B cell (primary cell): ENCODE measurements around the gene RSBN1L. TPM values are rescaled to one million over a fixed set of nuclear protein-coding genes. Genes with fewer than 3 reads are reported as not detected.
A peak's percentile ranks its signal among the peaks of the same experiment; 100 is the strongest.

Experiments
- ATAC-seq: fragments of 200-7000 bp; cut with Tn5 transposase; one replicate; pipeline ENCODE4 v1.10.0; 2021; ENCODE audit warnings: low read depth, mild to moderate bottlenecking, moderate number of reproducible peaks, moderate library complexity
- CTCF ChIA-PET: fragments of 350-600 bp; sonication (Branson Sonifier 250); formaldehyde crosslinking; loops from one replicate; lab custom pipeline; 2021; ENCODE audit warnings: antibody characterized with exemption, inconsistent platforms; lab: Charles Lee
- POLR2A ChIA-PET: fragments of 350-600 bp; sonication (Branson Sonifier 250); formaldehyde crosslinking; loops from one replicate; lab custom pipeline; 2021; ENCODE audit warnings: antibody characterized with exemption; lab: Charles Lee
- DNase-seq: peaks from one replicate; pipeline ENCODE4 v3.0.0; 2013
- H2AFZ ChIP-seq: 2 replicates; pipeline ENCODE4 v1.6.1; 2012; ENCODE audit warnings: mild to moderate bottlenecking, low read depth, low read length; ENCODE audit not compliant: insufficient read depth, poor library complexity, severe bottlenecking
- H3K27ac ChIP-seq, 2 donors: 1 replicate in 1 of 2; 2 replicates in 1 of 2; pipeline ENCODE4 v1.5.1; 2012 to 2013; ENCODE audit warnings: low read length in 2 of 2, mild to moderate bottlenecking in 2 of 2, moderate library complexity in 1 of 2
- H3K27me3 ChIP-seq, 4 experiments: fragments of 200-600 bp in 1 of 4; sonication (generic) in 1 of 4; replicated peaks in 1 of 4; 1 replicate in 2 of 4; 2 replicates in 2 of 4; pipeline versions ENCODE4 v1.6.1 to v1.7.0; 2013 to 2016; ENCODE audit warnings: low read length in 3 of 4, mild to moderate bottlenecking in 2 of 4, mixed read lengths in 1 of 4, moderate library complexity in 1 of 4; ENCODE audit not compliant: insufficient read depth in 4 of 4, control insufficient read depth in 3 of 4; ENCODE audit errors: control extremely low read depth in 1 of 4
- H3K36me3 ChIP-seq, 2 experiments: replicated peaks in 1 of 2; 1 replicate in 1 of 2; 2 replicates in 1 of 2; pipeline versions ENCODE4 v1.6.1 to v1.7.1; 2013; ENCODE audit warnings: low read length in 1 of 2; ENCODE audit not compliant: insufficient read depth in 2 of 2, control insufficient read depth in 1 of 2; ENCODE audit errors: control extremely low read depth in 1 of 2, extremely low read depth in 1 of 2
- H3K4me1 ChIP-seq, 2 donors: fragments of 200-600 bp in 1 of 2; sonication (generic) in 1 of 2; 1 replicate in 1 of 2; 2 replicates in 1 of 2; pipeline versions ENCODE4 v1.5.1 to v1.6.1; 2013 to 2017; ENCODE audit warnings: low read length in 2 of 2; ENCODE audit not compliant: control insufficient read depth in 2 of 2, insufficient read depth in 2 of 2
- H3K4me2 ChIP-seq: replicated peaks from 2 replicates; pipeline ENCODE3; 2012; ENCODE audit warnings: mild to moderate bottlenecking, low read depth, low read length; ENCODE audit not compliant: poor library complexity, severe bottlenecking
- H3K4me3 ChIP-seq, 5 experiments: fragments of 200-600 bp in 1 of 5; sonication (generic) in 1 of 5; 1 replicate in 3 of 5; 2 replicates in 2 of 5; pipeline versions ENCODE4 v1.5.1 to v1.7.0; 2011 to 2016; ENCODE audit warnings: low read length in 4 of 5, mild to moderate bottlenecking in 4 of 5, low read depth in 2 of 5, control low read depth in 1 of 5, moderate library complexity in 1 of 5; ENCODE audit not compliant: insufficient read depth in 1 of 5; ENCODE audit errors: control extremely low read depth in 1 of 5, extremely low read depth in 1 of 5
- H3K79me2 ChIP-seq: fragments of 200-600 bp; sonication (generic); one replicate; pipeline ENCODE4 v1.6.0; 2016; ENCODE audit warnings: low read length; ENCODE audit not compliant: control insufficient read depth, insufficient read depth
- H3K9ac ChIP-seq: fragments of 200-600 bp; sonication (generic); 2 replicates; pipeline ENCODE4 v1.6.1; 2017; ENCODE audit warnings: mild to moderate bottlenecking, low read length, moderate library complexity
- H3K9me3 ChIP-seq, 3 donors: one replicate each; pipeline versions ENCODE4 v1.6.1 to v1.7.1; 2013; ENCODE audit warnings: low read length in 2 of 3; ENCODE audit not compliant: control insufficient read depth in 2 of 3, insufficient read depth in 1 of 3; ENCODE audit errors: control extremely low read depth in 1 of 3
- H4K20me1 ChIP-seq: 2 replicates; pipeline ENCODE4 v1.6.0; 2012; ENCODE audit warnings: mild to moderate bottlenecking, low read length; ENCODE audit not compliant: insufficient read depth, control insufficient read depth, poor library complexity, severe bottlenecking
- H3K27ac Mint-ChIP-seq: one replicate; pipeline ENCODE4 v1.8.0; 2021; ENCODE audit warnings: mixed read lengths
- H3K27me3 Mint-ChIP-seq: one replicate; pipeline ENCODE4 v1.8.0; 2021; ENCODE audit warnings: mixed read lengths
- H3K4me1 Mint-ChIP-seq: one replicate; pipeline ENCODE4 v1.8.0; 2021; ENCODE audit warnings: mixed read lengths
- H3K4me3 Mint-ChIP-seq: one replicate; pipeline ENCODE4 v1.8.0; 2021; ENCODE audit warnings: mixed read lengths
- H3K9me3 Mint-ChIP-seq: one replicate; pipeline ENCODE4 v1.8.0; 2022; ENCODE audit warnings: mixed read lengths; ENCODE audit not compliant: insufficient read depth
- CTCF ChIP-seq: fragments of 200-600 bp; IDR thresholded peaks from one replicate; pipeline ENCODE4 v1.8.0; 2022; ENCODE audit warnings: antibody characterized with exemption, mild to moderate bottlenecking
- EZH2 ChIP-seq: IDR thresholded peaks from 2 replicates; pipeline ENCODE4 v1.6.1; 2012; ENCODE audit warnings: borderline replicate concordance, low read depth, mild to moderate bottlenecking, moderate library complexity, low read length; ENCODE audit not compliant: insufficient read depth, poor library complexity, severe bottlenecking
- WGBS: methylation state at CpG from one replicate; pipeline ENCODE4 v1.1.5; 2013; ENCODE audit warnings: missing lambda C conversion rate; ENCODE audit not compliant: insufficient coverage; 5-methylcytosine and 5-hydroxymethylcytosine counted together
- intact Hi-C: fragments of 100-400 bp; cut with micrococcal nuclease; formaldehyde crosslinking; loops from one replicate; pipeline ENCODE4 v1.10.0; 2022
- polyA plus RNA-seq: library from polyadenylated mRNA; depleted of rRNA; stranded (reverse); fragments of >200 nt; gene quantifications from 2 replicates; pipeline ENCODE4 v1.2.3, GENCODE V29; 2012
- total RNA-seq, 2 donors: library from RNA; stranded (reverse); fragments of 120-200 nt in 1 of 2; gene quantifications; 1 replicate in 1 of 2; 2 replicates in 1 of 2; pipeline versions ENCODE4 v1.2.3 to v1.2.4, GENCODE V29; 2013 to 2022

The RSBN1L gene
- total and polyA plus RNA-seq, 2 donors (not counting 1 experiment from before 2014, with no cell fraction given), result 17.0 to 47.0 TPM

GRCh38 chr7:77798394-77799077 lies 102.3 kb downstream of the RSBN1L start, which contains the start of the genes PHTF2 and TMEM60:
TSS of gene PHTF2 (plus strand) at chr7:77798773.
TSS of gene TMEM60 (minus strand) at chr7:77798434. CDS start at chr7:77794373, 4,061 bp downstream.
- Histone ChIP-seq H3K4me2 (peak within 1 kb of the TSS; percentile 88), H4K20me1 (peaks cover 15% of the 10 kb centered on the region), H3K9ac (peak within 1 kb of the TSS; percentile 88), H3K4me1 (peaks cover 46 to 49% of the 10 kb centered on the region in 2 donors), H3K27me3 (no peaks in the 10 kb centered on the region), H3K79me2 (peaks cover 93% of the 10 kb centered on the region), H3K9me3 (no peaks in the 10 kb centered on the region), H3K36me3 (peaks cover 2 to 7% of the 10 kb centered on the region in 2 experiments), H2AFZ (peak within 1 kb of the TSS; percentile 85), H3K27ac (peak within 1 kb of the TSS; percentile 77 to 87), H3K4me3 (peak within 1 kb of the TSS; percentile 79 to 97 (median 91))
- no peak for TF ChIP-seq EZH2
- peak; percentile 74 for TF ChIP-seq CTCF
- peak within 1 kb of the TSS; percentile 91 for H3K4me3 Mint-ChIP-seq
- ATAC-seq (peak; percentile 86), DNase-seq (peak; percentile 97)
- no peaks in the 10 kb centered on the region for H3K27me3 Mint-ChIP-seq
- no peaks in the 10 kb centered on the region for H3K9me3 Mint-ChIP-seq
- ChIA-PET POLR2A (interaction anchor here (0.6 to 3.0 kb wide), 3 partner anchors 24 to 35 kb away, joined by 6 to 20 read pairs (median 8); no protein-coding TSS in a partner anchor), CTCF (interaction anchor here (0.5 to 3.1 kb wide), 18 partner anchors 23 to 1461 kb away, joined by 3 to 13 read pairs (median 4); partner anchors contain the start of gene RSBN1L)
- peak within 1 kb of the TSS; percentile 92 for H3K27ac Mint-ChIP-seq
- intact Hi-C loops, result loop anchor here (1.0 to 5.0 kb wide), 6 partner anchors 26 to 384 kb away; partner anchors contain the start of gene RSBN1L
- under 1% methylated on average over 61 of the region's 61 CpGs for WGBS
- peaks cover 79% of the 10 kb centered on the region for H3K4me1 Mint-ChIP-seq
